GM23338 (cell line): ENCODE data around the gene IDNK.

Experiments used
- CREB1 ChIP-seq: fragments of 250-450 bp; sonication (Bioruptor Pico); IDR thresholded peaks from 2 replicates; pipeline ENCODE4 v1.5.0; 2020; ENCODE audit warnings: low read depth, mild to moderate bottlenecking, moderate library complexity
- CTCF ChIP-seq, 2 experiments: fragments of 200-600 bp in 1 of 2; sonication (generic) in 1 of 2; conservative IDR thresholded peaks; 2 replicates each; pipeline versions ENCODE4 v1.5.1 to v1.6.1; 2016 to 2017; ENCODE audit warnings: antibody characterized with exemption in 2 of 2, low read depth in 2 of 2, mild to moderate bottlenecking in 2 of 2, moderate library complexity in 1 of 2
- EZH2 ChIP-seq: fragments of 200-600 bp; sonication (generic); IDR thresholded peaks from one replicate; pipeline ENCODE4 v1.8.0; 2017; ENCODE audit warnings: antibody characterized with exemption, mild to moderate bottlenecking, low read depth; ENCODE audit not compliant: unreplicated experiment
- EZH2phosphoT487 ChIP-seq: fragments of 200-600 bp; sonication (generic); IDR thresholded peaks from one replicate; pipeline ENCODE4 v1.8.1; 2018; ENCODE audit warnings: antibody characterized with exemption; ENCODE audit not compliant: unreplicated experiment
- POLR2AphosphoS5 ChIP-seq: IDR thresholded peaks from 2 replicates; pipeline ENCODE4 v1.6.1; 2016; ENCODE audit warnings: antibody characterized with exemption, low read depth
- REST ChIP-seq: IDR thresholded peaks from one replicate; pipeline ENCODE4 v1.6.1; 2018; ENCODE audit warnings: antibody characterized with exemption; ENCODE audit not compliant: unreplicated experiment
- STAT1 ChIP-seq: IDR thresholded peaks from one replicate; pipeline ENCODE4 v1.6.1; 2016; ENCODE audit warnings: antibody characterized with exemption; ENCODE audit not compliant: unreplicated experiment
- TF ChIP-seq, protein P1 (sequence below): fragments of 250-450 bp; sonication (Bioruptor Pico); IDR thresholded peaks from 2 replicates; pipeline ENCODE4 v1.5.0; 2020; ENCODE audit warnings: mild to moderate bottlenecking, moderate library complexity

DNA sequence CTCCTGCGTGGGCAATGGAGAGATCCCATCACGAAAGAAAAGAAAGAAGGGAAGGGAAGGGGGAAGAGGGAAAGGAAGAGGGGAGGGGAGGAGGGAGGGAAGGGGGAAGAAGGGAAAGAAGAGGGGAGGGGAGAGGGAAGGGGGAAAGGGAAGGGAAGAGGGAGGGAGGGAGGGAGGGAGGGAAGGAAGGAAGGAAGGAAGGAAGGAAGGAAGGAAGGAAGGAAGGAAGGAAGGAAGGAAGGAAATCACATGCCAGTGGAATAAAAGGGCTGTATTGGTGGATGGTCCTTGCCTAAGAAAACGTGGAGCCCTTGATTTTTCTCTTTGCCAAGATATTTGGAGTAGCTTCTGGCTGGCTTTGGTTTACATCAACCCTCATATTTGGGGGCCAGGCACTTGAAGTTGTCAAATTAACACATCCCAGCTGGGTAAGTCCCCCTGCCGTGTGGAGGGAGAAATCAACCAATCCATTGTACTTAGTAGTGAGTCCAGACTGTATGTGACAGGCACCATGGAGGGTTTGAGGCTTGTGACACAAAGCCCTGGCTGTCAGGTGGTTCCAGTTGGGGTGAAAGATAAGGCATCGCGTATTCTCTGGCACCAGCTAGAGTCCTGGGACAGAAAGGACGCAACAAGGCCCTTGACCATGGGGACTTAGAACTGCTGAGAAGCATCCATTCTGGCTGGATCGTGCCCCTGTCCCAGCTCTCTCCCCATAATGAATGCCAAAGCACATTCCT lies 23.7 kb downstream of the IDNK start:
- TF ChIP-seq CTCF (conservative IDR thresholded peaks at IDR 0.05; ENCODE audit: low read depth in 2 of 2) (no peak), EZH2phosphoT487 (no peak), REST (no peak), CREB1 (CRISPR knock-in tag) (no peak), POLR2AphosphoS5 (no peak), EZH2 (no peak), STAT1 (no peak)
- TF ChIP-seq, protein P1, sequence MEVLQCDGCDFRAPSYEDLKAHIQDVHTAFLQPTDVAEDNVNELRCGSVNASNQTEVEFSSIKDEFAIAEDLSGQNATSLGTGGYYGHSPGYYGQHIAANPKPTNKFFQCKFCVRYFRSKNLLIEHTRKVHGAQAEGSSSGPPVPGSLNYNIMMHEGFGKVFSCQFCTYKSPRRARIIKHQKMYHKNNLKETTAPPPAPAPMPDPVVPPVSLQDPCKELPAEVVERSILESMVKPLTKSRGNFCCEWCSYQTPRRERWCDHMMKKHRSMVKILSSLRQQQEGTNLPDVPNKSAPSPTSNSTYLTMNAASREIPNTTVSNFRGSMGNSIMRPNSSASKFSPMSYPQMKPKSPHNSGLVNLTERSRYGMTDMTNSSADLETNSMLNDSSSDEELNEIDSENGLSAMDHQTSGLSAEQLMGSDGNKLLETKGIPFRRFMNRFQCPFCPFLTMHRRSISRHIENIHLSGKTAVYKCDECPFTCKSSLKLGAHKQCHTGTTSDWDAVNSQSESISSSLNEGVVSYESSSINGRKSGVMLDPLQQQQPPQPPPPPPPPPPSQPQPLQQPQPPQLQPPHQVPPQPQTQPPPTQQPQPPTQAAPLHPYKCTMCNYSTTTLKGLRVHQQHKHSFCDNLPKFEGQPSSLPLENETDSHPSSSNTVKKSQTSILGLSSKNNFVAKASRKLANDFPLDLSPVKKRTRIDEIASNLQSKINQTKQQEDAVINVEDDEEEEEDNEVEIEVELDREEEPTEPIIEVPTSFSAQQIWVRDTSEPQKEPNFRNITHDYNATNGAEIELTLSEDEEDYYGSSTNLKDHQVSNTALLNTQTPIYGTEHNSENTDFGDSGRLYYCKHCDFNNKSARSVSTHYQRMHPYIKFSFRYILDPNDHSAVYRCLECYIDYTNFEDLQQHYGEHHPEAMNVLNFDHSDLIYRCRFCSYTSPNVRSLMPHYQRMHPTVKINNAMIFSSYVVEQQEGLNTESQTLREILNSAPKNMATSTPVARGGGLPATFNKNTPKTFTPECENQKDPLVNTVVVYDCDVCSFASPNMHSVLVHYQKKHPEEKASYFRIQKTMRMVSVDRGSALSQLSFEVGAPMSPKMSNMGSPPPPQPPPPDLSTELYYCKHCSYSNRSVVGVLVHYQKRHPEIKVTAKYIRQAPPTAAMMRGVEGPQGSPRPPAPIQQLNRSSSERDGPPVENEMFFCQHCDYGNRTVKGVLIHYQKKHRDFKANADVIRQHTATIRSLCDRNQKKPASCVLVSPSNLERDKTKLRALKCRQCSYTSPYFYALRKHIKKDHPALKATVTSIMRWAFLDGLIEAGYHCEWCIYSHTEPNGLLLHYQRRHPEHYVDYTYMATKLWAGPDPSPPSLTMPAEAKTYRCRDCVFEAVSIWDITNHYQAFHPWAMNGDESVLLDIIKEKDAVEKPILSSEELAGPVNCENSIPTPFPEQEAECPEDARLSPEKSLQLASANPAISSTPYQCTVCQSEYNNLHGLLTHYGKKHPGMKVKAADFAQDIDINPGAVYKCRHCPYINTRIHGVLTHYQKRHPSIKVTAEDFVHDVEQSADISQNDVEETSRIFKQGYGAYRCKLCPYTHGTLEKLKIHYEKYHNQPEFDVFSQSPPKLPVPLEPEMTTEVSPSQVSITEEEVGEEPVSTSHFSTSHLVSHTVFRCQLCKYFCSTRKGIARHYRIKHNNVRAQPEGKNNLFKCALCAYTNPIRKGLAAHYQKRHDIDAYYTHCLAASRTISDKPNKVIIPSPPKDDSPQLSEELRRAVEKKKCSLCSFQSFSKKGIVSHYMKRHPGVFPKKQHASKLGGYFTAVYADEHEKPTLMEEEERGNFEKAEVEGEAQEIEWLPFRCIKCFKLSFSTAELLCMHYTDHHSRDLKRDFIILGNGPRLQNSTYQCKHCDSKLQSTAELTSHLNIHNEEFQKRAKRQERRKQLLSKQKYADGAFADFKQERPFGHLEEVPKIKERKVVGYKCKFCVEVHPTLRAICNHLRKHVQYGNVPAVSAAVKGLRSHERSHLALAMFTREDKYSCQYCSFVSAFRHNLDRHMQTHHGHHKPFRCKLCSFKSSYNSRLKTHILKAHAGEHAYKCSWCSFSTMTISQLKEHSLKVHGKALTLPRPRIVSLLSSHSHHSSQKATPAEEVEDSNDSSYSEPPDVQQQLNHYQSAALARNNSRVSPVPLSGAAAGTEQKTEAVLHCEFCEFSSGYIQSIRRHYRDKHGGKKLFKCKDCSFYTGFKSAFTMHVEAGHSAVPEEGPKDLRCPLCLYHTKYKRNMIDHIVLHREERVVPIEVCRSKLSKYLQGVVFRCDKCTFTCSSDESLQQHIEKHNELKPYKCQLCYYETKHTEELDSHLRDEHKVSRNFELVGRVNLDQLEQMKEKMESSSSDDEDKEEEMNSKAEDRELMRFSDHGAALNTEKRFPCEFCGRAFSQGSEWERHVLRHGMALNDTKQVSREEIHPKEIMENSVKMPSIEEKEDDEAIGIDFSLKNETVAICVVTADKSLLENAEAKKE (CRISPR knock-in tag), result no peak
